ENCODE data around the gene ZNF764. TPM values are rescaled to one million over a fixed set of nuclear protein-coding genes. Genes with fewer than 3 reads are reported as not detected.
"Not testable (repeated sequence)": the region's sequence is repeated elsewhere in the genome, so short reads cannot be mapped to it uniquely, and the experiment has no call there.

The ZNF764 gene
- total RNA-seq, 4 donors from 2014 or later = 17.9 to 48.0 (median 23.2) TPM

DNA sequence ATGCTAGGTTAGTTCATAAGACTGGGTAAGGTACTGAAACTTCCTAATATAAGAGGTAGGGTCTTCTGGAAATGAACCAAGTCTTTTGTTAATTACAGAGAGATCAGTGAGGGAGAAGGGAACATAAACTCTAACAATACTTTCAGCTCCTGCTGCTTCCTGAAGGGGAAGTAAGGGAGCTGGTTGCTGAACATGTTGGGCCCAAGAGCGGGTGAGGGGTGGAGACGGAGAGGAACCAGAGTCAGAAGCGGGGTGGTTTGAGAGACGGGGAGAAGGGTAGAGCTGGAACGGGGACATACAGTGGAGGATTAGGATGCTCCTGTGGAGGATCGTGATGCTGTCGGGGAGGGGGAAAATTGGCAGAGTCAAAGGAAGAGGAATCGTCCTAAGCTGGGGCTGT lies 12.1 kb downstream of the ZNF764 start:
- no peak for TF ChIP-seq CTCF (IDR thresholded peaks at IDR 0.05)
- no peak for TF ChIP-seq POLR2A (IDR thresholded peaks at IDR 0.05)
- no peak for TF ChIP-seq POLR2AphosphoS5 (IDR thresholded peaks at IDR 0.05)
- TF ChIP-seq EP300 (IDR thresholded peaks at IDR 0.05; ENCODE audit: low read depth) = no peak
- H3K4me3 ChIP-seq = no peak overlapping the region
- H3K36me3 ChIP-seq = no peaks in the 10 kb centered on the region
- intact Hi-C loops (cut with DNase I; ENCODE audit: low total_unique reads) (no loop called here), in situ Hi-C loops (cut with MboI; ENCODE audit: low pct_ligation_motif_present in 1 of 4, low pct_unique_long_range_greater_than_20kb in 1 of 4, low sequenced_read_pairs in 3 of 4) (no loop called here)
- no peaks in the 10 kb centered on the region for H3K9me3 ChIP-seq
- WGBS, 2 donors (ENCODE audit: low coverage in 1 of 2) = 82 to 84% methylated on average over 4 to 8 of the region's 8 CpGs
- no peaks in the 10 kb centered on the region for H3K27me3 ChIP-seq
- H3K4me1 ChIP-seq = peaks cover 0 to 39% (median 21%) of the 10 kb centered on the region in 4 donors
- no peak for DNase-seq
- no peak overlapping the region for H3K27ac ChIP-seq

DNA sequence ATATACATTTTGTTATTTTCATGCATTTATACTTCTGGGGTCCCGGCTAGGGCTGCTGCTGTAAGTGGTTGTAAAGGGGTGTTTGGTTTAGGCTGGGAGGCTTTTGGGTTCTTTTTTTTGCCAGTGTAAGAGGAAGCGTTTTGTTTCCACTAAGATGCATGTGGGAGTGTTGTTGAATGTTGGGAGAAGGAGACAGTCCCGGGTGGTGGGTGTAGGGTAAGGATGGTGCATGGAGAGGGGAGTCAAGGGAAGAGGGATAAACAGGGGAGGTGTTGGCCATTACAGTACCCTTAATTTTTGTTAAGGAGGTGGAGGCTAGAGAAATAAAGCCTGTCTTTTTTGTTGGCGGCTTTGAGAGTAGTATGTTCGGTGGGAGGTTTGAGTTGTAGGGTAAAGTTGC lies 15.1 kb downstream of the ZNF764 start:
- H3K36me3 ChIP-seq = no peaks in the 10 kb centered on the region
- intact Hi-C loops (cut with DNase I; ENCODE audit: low total_unique reads) (no loop called here), in situ Hi-C loops (cut with MboI; ENCODE audit: low pct_ligation_motif_present in 1 of 4, low pct_unique_long_range_greater_than_20kb in 1 of 4, low sequenced_read_pairs in 3 of 4) (no loop called here)
- peak overlapping the region in 2 of 4 donors; percentile 77 to 82 for H3K27ac ChIP-seq
- H3K9me3 ChIP-seq = no peaks in the 10 kb centered on the region
- no peaks in the 10 kb centered on the region for H3K27me3 ChIP-seq
- no peak overlapping the region for H3K4me3 ChIP-seq
- H3K4me1 ChIP-seq = peaks cover 0 to 31% (median 17%) of the 10 kb centered on the region in 4 donors
- no peak for TF ChIP-seq POLR2A (IDR thresholded peaks at IDR 0.05)
- TF ChIP-seq CTCF (IDR thresholded peaks at IDR 0.05) = no peak
- TF ChIP-seq POLR2AphosphoS5 (IDR thresholded peaks at IDR 0.05) = no peak
- TF ChIP-seq EP300 (IDR thresholded peaks at IDR 0.05; ENCODE audit: low read depth) = no peak
- WGBS, 2 donors (ENCODE audit: low coverage in 1 of 2) = 71 to 78% methylated on average over 5 of the region's 5 CpGs
- no peak for DNase-seq

- TF ChIP-seq POLR2AphosphoS5 (IDR thresholded peaks at IDR 0.05) (peak in 1 of 3 donors; percentile 23), POLR2A (IDR thresholded peaks at IDR 0.05) (no peak)
- peaks cover 0 to 25% (median 17%) of the 10 kb centered on the region in 4 donors for H3K4me1 ChIP-seq
Measured at GRCh38 chr16:30541502-30542329, 16.5 kb downstream of the ZNF764 start.

DNA sequence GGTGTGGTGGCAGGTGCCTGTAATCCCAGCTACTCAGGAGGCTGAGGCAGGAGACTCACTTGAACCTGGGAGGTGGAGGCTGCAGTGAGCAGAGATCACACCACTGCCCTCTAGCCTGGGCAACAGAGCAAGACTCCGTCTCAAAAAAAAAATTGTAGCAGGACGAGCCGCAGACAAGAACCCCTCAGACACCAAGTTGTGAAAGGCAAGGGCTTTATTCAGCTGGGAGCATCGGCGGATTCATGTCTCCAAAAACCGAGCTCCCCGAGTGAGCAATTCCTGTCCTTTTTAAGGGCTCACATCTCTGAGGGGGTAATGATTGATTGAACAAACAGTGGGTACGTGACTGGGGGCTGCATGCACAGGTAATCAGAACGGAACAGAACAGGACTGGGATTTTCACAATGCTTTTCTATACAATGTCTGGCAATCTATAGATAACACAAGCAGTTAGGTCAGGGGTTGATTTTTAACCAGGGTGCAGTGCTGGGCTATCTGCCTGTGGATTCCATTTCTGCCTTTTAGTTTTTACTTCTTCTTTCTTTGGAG lies 17.2 kb downstream of the ZNF764 start:
- in situ Hi-C loops (cut with MboI; ENCODE audit: low pct_ligation_motif_present in 1 of 4, low pct_unique_long_range_greater_than_20kb in 1 of 4, low sequenced_read_pairs in 3 of 4); H3K27me3 ChIP-seq; DNase-seq; H3K4me3 ChIP-seq; H3K9me3 ChIP-seq; H3K36me3 ChIP-seq; intact Hi-C loops (cut with DNase I; ENCODE audit: low total_unique reads): not testable (repeated sequence)
- 25 to 46% methylated on average over 1 to 9 of the region's 9 CpGs for WGBS, 2 donors (ENCODE audit: low coverage in 1 of 2)
- H3K4me1 ChIP-seq = peaks cover 2 to 33% (median 23%) of the 10 kb centered on the region in 4 donors
- H3K27ac ChIP-seq = peak overlapping the region; percentile 76 to 83 (median 80)

More at GRCh38 chr16:30541502-30542329, 16.5 kb downstream of the ZNF764 start:
- Histone ChIP-seq H3K36me3 (no peaks in the 10 kb centered on the region), H3K9me3 (no peaks in the 10 kb centered on the region), H3K27ac (peak overlapping the region; percentile 76 to 83 (median 80)), H3K4me3 (peak overlapping the region in 1 of 4 donors; percentile 17), H3K27me3 (no peaks in the 10 kb centered on the region)
- WGBS, 2 donors (ENCODE audit: low coverage in 1 of 2) = 39 to 57% methylated on average over 10 of the region's 10 CpGs
- peak; percentile 69 for DNase-seq
- in situ Hi-C loops (cut with MboI; ENCODE audit: low pct_ligation_motif_present in 1 of 4, low pct_unique_long_range_greater_than_20kb in 1 of 4, low sequenced_read_pairs in 3 of 4) (no loop called here), intact Hi-C loops (cut with DNase I; ENCODE audit: low total_unique reads) (no loop called here)

- H3K4me3 ChIP-seq; DNase-seq; H3K36me3 ChIP-seq; H3K27me3 ChIP-seq; H3K9me3 ChIP-seq; in situ Hi-C loops (cut with MboI; ENCODE audit: low pct_ligation_motif_present in 1 of 4, low pct_unique_long_range_greater_than_20kb in 1 of 4, low sequenced_read_pairs in 3 of 4); intact Hi-C loops (cut with DNase I; ENCODE audit: low total_unique reads): not testable (repeated sequence)
- WGBS, 2 donors (ENCODE audit: low coverage in 1 of 2) = 45 to 87% methylated on average over 4 to 13 of the region's 13 CpGs
- H3K27ac ChIP-seq = peak overlapping the region in 3 of 4 donors; percentile 48 to 83 (median 77)
- peaks cover 5 to 40% (median 31%) of the 10 kb centered on the region in 4 donors for H3K4me1 ChIP-seq
Measured at GRCh38 chr16:30539986-30540526, 18.1 kb downstream of the ZNF764 start.

Data from transverse colon (tissue), 4 donors.